H1 (cell line): ENCODE results near the gene NR4A1.

ENCODE experiments used
- JUND ChIP-seq: IDR thresholded peaks from 2 replicates; pipeline ENCODE4 v1.6.1; 2011; ENCODE audit warnings: mild to moderate bottlenecking, improper control_type of control experiment, low read length
- NRF1 ChIP-seq: IDR thresholded peaks from 2 replicates; pipeline ENCODE4 v1.6.1; 2011; ENCODE audit warnings: mild to moderate bottlenecking, low read depth, low read length, improper control_type of control experiment
- POLR2A ChIP-seq, 2 experiments: IDR thresholded peaks; 1 replicate in 1 of 2; 2 replicates in 1 of 2; pipeline ENCODE4 v1.6.1; 2011; ENCODE audit warnings: low read depth in 2 of 2, low read length in 2 of 2, mild to moderate bottlenecking in 2 of 2; ENCODE audit errors: control extremely low read depth in 1 of 2
- POLR2AphosphoS5 ChIP-seq: IDR thresholded peaks from 2 replicates; pipeline ENCODE4 v1.6.1; 2011; ENCODE audit warnings: low read depth, low read length
- RFX5 ChIP-seq: IDR thresholded peaks from 2 replicates; pipeline ENCODE4 v1.6.1; 2011; ENCODE audit warnings: low read depth, low read length, improper control_type of control experiment, borderline replicate concordance
- TBP ChIP-seq: IDR thresholded peaks from 2 replicates; pipeline ENCODE4 v1.6.1; 2011; ENCODE audit warnings: low read depth, low read length, improper control_type of control experiment

DNA sequence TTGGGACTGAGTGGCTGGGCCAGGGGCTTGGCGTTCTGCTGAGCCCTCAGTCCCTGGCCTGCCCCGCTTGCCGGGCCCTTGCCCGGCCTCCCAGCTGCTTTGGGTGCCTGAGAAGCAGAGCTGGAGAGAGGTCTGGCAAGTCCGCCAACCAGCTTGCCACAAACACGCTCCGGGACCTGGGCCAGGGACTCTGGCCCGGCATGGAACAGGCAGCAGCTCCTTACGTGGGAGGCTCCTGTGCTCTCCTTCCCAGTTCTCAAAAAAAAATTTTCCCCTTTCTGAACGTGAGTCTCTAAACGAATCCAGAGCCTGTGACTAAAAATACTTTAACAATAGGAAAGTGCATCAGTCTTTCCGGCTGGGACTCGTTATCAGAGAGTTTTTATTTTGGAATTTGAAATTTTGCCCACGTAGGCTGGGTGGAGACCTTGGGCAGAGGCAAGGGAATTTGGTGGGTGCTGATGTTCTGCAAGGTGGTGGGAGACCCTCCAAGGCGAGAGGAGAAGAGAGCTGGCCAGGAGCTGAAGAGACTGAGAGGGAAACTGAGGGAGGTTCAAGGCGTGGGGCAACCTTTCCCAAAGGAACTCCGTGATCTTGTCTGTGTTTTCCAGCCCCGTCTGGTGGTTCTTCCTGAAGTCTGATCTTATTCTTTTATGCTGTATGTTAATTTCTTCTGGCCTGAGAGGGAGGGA lies 6.8 kb upstream of the NR4A1 start:
- TF ChIP-seq RFX5 (no peak), JUND (no peak), TBP (no peak), POLR2A (IDR thresholded peaks at IDR 0.05; ENCODE audit: control extremely low read depth in 1 of 2, low read depth in 2 of 2, low read length in 2 of 2) (no peak), NRF1 (no peak), POLR2AphosphoS5 (no peak)
